ENCODE results near the gene APOO. TPM values are rescaled to one million over a fixed set of nuclear protein-coding genes. Genes with fewer than 3 reads are reported as not detected.
A peak's percentile ranks its signal among the peaks of the same experiment; 100 is the strongest.

The APOO gene
- total RNA-seq, 1 donor from 2014 or later = 8.6 TPM

DNA sequence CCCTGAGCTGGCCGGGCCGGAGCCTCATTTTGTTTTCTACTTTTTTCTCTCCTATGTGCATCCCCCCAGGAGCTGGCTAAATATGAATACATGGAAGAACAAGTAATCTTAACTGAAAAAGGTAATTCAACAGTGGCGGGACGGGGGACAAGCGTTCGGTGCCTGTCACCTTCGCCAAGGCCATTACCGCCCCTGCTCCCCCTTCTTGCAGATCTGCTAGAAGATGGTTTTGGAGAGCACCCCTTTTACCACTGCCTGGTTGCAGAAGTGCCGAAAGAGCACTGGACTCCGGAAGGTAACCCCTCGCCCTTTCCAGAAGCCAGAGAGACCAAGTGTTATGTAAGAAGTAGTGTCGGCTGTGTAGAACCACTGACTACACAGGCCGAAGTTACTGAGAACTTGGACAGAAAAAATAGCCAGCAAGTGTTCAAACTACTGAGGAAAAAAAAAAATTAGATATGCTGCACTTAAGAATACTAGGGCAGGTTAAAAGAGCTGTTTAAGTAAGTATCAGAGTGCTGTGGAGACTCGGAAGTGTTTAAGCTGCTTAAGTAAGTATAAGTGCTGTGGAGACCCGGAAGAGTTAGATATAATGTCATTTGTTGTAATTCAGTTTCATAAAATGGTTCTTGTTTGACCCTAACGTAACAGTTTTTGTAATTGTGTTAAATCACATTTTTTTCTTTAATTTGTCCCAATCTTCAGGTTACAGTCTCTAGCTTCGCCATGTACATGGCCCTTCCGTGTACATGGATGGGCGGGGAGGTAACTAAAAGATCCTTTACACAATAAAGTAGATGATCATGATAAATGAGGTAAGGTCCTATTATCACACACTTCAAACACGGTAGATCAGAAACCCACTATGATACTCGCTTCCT, 123.9 kb downstream of the APOO start:
- peak overlapping the region; percentile 94 for H3K27ac ChIP-seq
- H3K36me3 ChIP-seq = no peaks in the 10 kb centered on the region
- intact Hi-C loops (cut with DNase I) = loop anchor here (5.0 kb wide), 1 partner anchor 118 kb away; no protein-coding TSS in a partner anchor
- H3K9me3 ChIP-seq = no peaks in the 10 kb centered on the region
- DNase-seq (ENCODE audit: extremely low spot score in 2 of 2) = no peak
- H3K27me3 ChIP-seq = no peaks in the 10 kb centered on the region
- H3K4me3 ChIP-seq = peak overlapping the region; percentile 51 to 64
- H3K4me1 ChIP-seq = no peaks in the 10 kb centered on the region
- TF ChIP-seq CTCF (IDR thresholded peaks at IDR 0.05) (no peak), POLR2A (IDR thresholded peaks at IDR 0.05) (no peak), POLR2AphosphoS5 (IDR thresholded peaks at IDR 0.05; ENCODE audit: insufficient read depth in 1 of 2, low read depth in 1 of 2) (no peak)

Other genes starting within 250 kb of the APOO start
- gene PRDX4, start 240.4 kb downstream of the APOO start, total RNA-seq = 98.2 TPM
- gene ACOT9, start 164.7 kb downstream of the APOO start, total RNA-seq = 39.0 TPM
- 389 TPM for gene SAT1, start 124.8 kb downstream of the APOO start, total RNA-seq
- gene CXorf58, start 68 bp upstream of the APOO start, total RNA-seq = not detected
- 9.8 TPM for gene KLHL15, start 119.2 kb upstream of the APOO start, total RNA-seq
- gene EIF2S3, start 147.0 kb upstream of the APOO start, total RNA-seq = 121 TPM
- gene ZFX, start 241.8 kb upstream of the APOO start, total RNA-seq = 62.4 TPM

All from vagina (tissue), 2 donors.